Uterus (tissue), 4 donors: Measurements from ENCODE around the gene TCAIM. TPM values are rescaled to one million over a fixed set of nuclear protein-coding genes. Genes with fewer than 3 reads are reported as not detected.
"Not testable (repeated sequence)": the region's sequence is repeated elsewhere in the genome, so short reads cannot be mapped to it uniquely, and the experiment has no call there.

ENCODE experiments used
- DNase-seq, 2 donors: peaks; one replicate each; pipeline ENCODE4 v3.0.0-alpha.2; 2019 to 2020
- H3K27ac ChIP-seq, 2 donors: fragments of 200-600 bp; sonication (generic); 1 replicate in 1 of 2; 2 replicates in 1 of 2; pipeline ENCODE4 v1.5.1; 2016 to 2018
- H3K27me3 ChIP-seq, 2 donors: fragments of 200-600 bp; sonication (generic); one replicate each; pipeline ENCODE4 v1.5.1; 2018 to 2019; ENCODE audit warnings: control low read depth in 1 of 2
- H3K36me3 ChIP-seq, 2 donors: fragments of 200-600 bp; sonication (generic); one replicate each; pipeline ENCODE4 v1.5.1; 2019; ENCODE audit warnings: control low read depth in 1 of 2
- H3K4me1 ChIP-seq, 2 donors: fragments of 200-600 bp; sonication (generic); one replicate each; pipeline ENCODE4 v1.5.1; 2018 to 2019; ENCODE audit warnings: control low read depth in 1 of 2
- H3K4me3 ChIP-seq, 2 donors: fragments of 200-600 bp; sonication (generic); 1 replicate in 1 of 2; 2 replicates in 1 of 2; pipeline ENCODE4 v1.5.1; 2018 to 2019; ENCODE audit warnings: mild to moderate bottlenecking in 1 of 2
- H3K9me3 ChIP-seq, 2 donors: fragments of 200-600 bp; sonication (generic); one replicate each; pipeline ENCODE4 v1.5.1; 2019; ENCODE audit warnings: control low read depth in 1 of 2
- CTCF ChIP-seq, 4 experiments: fragments of 200-600 bp in 2 of 4; fragments of 450-650 bp in 2 of 4; sonication (generic) in 2 of 4; IDR thresholded peaks; one replicate each; pipeline ENCODE4 v1.5.1; 2016 to 2019; ENCODE audit warnings: antibody characterized with exemption in 4 of 4, mild to moderate bottlenecking in 2 of 4, moderate library complexity in 1 of 4
- POLR2A ChIP-seq, 2 donors: fragments of 450-650 bp; IDR thresholded peaks; one replicate each; pipeline ENCODE4 v1.6.1; 2016; ENCODE audit warnings: antibody characterized with exemption in 2 of 2, mild to moderate bottlenecking in 1 of 2, moderate library complexity in 1 of 2
- intact Hi-C: fragments of 100-400 bp; cut with DNase I; formaldehyde crosslinking; loops from one replicate; pipeline ENCODE4 v1.15.1; 2023; ENCODE audit warnings: low total_unique reads
- total RNA-seq, 4 donors: library from RNA; depleted of rRNA in 3 of 4; stranded (reverse); fragments of >200 nt in 3 of 4; gene quantifications; one replicate each; pipeline versions ENCODE4 v1.1.0 to v1.2.4, GENCODE V29; 2014 to 2023
- donor health status: DM: yes; HTN: yes; CAD: no.

Gene TCAIM
- total RNA-seq, 4 donors from 2014 or later: 3.8 to 38.7 (median 19.6) TPM

- no peaks in the 10 kb centered on the region for H3K9me3 ChIP-seq
- H3K4me1 ChIP-seq: no peaks in the 10 kb centered on the region
- intact Hi-C loops: no loop called here
- TF ChIP-seq CTCF (IDR thresholded peaks at IDR 0.05) (no peak), POLR2A (IDR thresholded peaks at IDR 0.05) (no peak)
- H3K4me3 ChIP-seq: no peak overlapping the region
- H3K36me3 ChIP-seq: no peaks in the 10 kb centered on the region
- H3K27me3 ChIP-seq: no peaks in the 10 kb centered on the region
- no peak for DNase-seq
- H3K27ac ChIP-seq: no peak overlapping the region
Measured at GRCh38 chr3:44387404-44387803, 48.8 kb downstream of the TCAIM start.

- Histone ChIP-seq H3K4me1 (no peaks in the 10 kb centered on the region), H3K27ac (no peak overlapping the region), H3K27me3 (no peaks in the 10 kb centered on the region), H3K9me3 (no peaks in the 10 kb centered on the region), H3K4me3 (no peak overlapping the region), H3K36me3 (no peaks in the 10 kb centered on the region)
- TF ChIP-seq CTCF (IDR thresholded peaks at IDR 0.05): no peak
- TF ChIP-seq POLR2A (IDR thresholded peaks at IDR 0.05): no peak
- no peak for DNase-seq
- intact Hi-C loops: no loop called here
Measured at GRCh38 chr3:44392489-44392888, 53.9 kb downstream of the TCAIM start.

GRCh38 chr3:44395714-44396113 is 57.1 kb downstream of the TCAIM start:
- H3K9me3 ChIP-seq: no peaks in the 10 kb centered on the region
- H3K4me3 ChIP-seq: no peak overlapping the region
- H3K27me3 ChIP-seq: no peaks in the 10 kb centered on the region
- DNase-seq: no peak
- TF ChIP-seq POLR2A (IDR thresholded peaks at IDR 0.05) (no peak), CTCF (IDR thresholded peaks at IDR 0.05) (no peak)
- H3K27ac ChIP-seq: no peak overlapping the region
- intact Hi-C loops: no loop called here
- no peaks in the 10 kb centered on the region for H3K4me1 ChIP-seq
- H3K36me3 ChIP-seq: no peaks in the 10 kb centered on the region

GRCh38 chr3:44396200-44397171 is 57.9 kb downstream of the TCAIM start:
- Histone ChIP-seq H3K9me3 (no peaks in the 10 kb centered on the region), H3K4me3 (no peak overlapping the region), H3K27me3 (no peaks in the 10 kb centered on the region), H3K36me3 (no peaks in the 10 kb centered on the region), H3K4me1 (no peaks in the 10 kb centered on the region), H3K27ac (no peak overlapping the region)
- TF ChIP-seq POLR2A (IDR thresholded peaks at IDR 0.05) (no peak), CTCF (IDR thresholded peaks at IDR 0.05) (no peak)
- intact Hi-C loops: no loop called here
- no peak for DNase-seq

- H3K27me3 ChIP-seq, H3K4me3 ChIP-seq, H3K9me3 ChIP-seq, intact Hi-C loops, DNase-seq, H3K36me3 ChIP-seq, H3K27ac ChIP-seq, H3K4me1 ChIP-seq: not testable (repeated sequence)
Measured at GRCh38 chr3:44398271-44398670, 59.7 kb downstream of the TCAIM start.
